GM18526 (cell line): Measurements from ENCODE around the gene ERBB4.

Experiments
- POLR2A ChIP-seq: IDR thresholded peaks from 3 replicates; pipeline ENCODE4 v1.6.1; 2011; ENCODE audit not compliant: insufficient read length; ENCODE audit errors: extremely low read depth

The ERBB4 gene

DNA sequence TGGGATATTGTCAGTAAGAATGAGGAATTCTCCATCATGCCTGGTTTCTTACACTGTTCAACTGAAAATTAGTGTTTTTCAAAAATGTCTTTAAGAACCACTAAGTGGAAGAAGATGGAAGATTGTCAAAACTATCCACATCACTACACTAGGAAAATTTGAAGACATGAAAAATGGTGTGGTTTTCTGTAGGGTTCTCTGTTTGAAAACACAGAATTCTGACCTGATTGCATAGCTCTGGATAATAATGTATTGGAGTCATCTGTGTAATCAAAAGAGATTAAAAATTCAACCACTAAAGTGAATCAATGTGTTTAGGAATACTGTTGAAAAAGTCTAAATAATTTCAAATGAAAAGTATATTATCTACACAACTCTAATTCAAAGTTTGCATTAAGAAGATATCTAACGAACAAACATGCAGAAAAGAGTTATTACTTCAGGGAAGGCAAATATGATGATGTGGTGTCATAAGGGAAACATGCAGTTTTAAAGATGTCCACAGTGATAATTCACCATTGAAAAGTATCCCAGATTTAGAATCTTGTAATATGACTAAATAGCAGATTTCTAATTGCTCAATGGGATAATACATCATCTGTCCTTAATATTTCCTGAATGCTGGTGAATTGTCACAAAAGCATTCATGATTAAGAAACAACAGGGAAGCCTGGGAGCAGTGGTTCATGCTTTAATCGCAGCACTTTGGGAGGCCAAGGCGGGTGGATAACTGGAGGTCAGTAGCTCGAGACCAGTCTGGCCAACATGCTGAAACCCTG lies 116.9 kb downstream of the ERBB4 start:
- TF ChIP-seq POLR2A, result no peak

DNA sequence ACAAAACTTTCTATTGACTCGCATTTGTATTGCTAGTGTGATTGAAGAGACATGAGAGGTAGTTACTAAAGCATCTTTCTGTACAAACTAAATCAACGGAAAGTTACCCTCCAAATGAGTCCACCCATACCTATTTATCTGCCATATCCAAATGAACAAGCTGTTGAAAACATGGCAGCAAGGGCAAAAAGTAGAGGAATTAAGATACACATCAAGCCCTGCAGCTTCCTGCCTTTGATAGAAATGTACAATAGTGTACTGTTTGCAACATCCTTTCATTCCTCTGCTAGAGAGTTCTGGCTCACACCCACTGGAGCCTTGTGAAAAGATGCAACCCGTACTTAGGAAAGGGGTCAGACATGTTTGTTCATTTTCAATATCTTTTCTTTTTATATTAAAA lies 122.5 kb downstream of the ERBB4 start:
- TF ChIP-seq POLR2A, result no peak

- TF ChIP-seq POLR2A, result no peak
Measured at GRCh38 chr2:212414767-212415211, 123.8 kb downstream of the ERBB4 start.

DNA sequence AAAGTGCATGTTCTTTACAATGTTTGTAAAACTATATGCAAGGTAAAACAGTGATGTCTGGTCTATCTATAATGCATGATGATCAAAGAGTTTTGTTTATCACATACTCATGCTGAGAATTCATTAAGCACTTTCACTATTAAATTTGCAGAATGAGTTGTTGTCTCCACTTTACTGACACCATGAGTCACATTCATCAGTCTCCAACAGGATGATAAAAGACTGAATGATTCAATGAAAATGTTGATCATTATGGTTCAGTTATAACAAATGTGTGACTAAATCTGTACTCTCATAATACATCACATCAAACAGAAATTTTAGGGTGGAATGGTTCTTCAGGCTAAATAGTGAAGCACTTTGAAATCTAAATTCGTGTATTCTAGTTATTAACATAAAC lies 129.0 kb downstream of the ERBB4 start:
- TF ChIP-seq POLR2A, result no peak

DNA sequence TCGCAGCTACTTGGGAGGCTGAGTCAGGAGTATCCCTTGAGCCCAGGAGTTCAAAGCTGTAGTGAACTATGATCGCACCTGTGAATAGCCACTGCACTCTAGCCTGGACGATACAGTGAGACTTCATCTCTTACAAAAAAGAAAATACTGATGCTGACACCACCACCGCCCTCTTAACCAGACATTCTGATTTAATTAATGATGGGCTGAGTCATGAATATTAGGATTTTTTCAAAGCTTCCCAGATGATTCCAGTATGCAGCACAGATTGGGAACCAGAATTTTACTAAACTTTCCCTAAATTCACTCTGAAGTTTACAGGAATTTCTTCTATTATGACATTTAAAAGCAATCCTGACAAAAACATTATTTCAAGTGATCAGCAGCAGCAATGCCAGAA lies 130.1 kb downstream of the ERBB4 start:
- TF ChIP-seq POLR2A, result no peak

DNA sequence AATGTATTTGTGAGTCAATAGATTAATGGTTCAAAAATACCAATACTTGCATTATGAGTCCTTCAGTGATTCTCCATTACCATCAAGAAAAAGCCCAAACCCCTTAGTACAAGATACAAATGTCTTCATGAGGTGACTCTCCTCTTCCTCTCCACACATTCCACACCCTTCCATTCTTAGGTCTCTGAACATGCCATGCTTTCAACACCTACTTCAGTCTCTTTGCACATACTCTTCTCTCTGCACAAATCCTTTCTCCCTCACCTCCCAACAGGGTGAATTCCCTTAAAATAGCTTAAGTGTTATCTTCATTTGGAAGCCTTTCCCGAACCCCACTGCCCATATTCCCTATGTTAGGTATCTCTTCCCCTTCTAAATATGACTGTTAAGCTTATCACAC lies 131.9 kb downstream of the ERBB4 start:
- TF ChIP-seq POLR2A, result no peak

DNA sequence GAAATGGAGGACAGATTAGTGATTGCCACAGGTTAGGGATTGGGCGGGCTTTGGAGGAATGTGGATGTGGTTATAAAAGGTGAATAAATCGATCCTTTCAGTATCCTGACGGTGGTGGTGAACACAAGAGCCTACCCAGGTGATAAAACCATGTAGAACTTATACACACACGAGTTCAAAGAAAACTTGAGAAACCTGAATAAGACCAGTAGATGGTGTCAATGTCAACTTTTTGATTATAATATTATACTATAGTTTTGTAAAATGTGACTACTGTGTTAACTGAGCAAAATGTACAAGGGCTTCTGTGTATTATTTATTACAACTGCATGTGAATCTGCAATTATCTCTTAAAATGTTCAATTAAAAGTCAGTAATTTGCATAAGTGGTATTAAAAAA lies 136.3 kb downstream of the ERBB4 start:
- no peak for TF ChIP-seq POLR2A

DNA sequence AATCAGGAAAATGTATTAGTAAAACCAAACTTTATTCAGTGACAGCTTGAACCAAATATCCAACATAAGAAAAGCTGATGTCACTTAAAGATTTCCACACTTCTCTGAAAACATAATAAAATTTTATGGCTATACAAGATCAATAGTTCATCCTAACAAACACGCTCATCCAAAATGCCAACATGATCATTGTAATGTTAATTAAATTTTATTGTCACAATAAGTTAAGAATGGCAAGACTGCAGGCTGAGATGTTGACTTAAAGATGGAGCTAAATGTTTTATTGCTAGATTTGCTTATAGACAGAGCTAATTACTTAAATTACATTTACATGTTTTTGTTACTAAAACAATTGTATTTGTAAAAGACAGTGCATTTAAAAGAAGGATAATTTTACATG lies 140.3 kb downstream of the ERBB4 start:
- TF ChIP-seq POLR2A, result no peak

DNA sequence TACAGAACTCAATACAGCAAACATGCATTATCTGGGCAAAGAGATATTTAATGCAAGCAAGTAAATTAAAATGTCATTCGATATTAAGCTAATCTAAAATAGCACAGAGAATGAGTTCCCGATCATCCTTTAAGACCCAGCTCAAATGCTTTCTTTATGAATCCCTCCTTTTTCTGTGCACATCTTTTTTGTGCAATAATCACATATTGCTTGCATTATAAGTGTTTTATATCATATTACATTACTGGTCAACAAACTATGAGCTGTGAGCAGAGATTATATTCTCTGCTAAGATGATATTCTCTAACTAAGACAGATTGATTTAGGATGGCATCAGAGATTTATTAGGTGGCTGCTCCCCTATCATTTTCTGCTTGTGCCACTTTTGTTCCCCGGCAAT lies 146.1 kb downstream of the ERBB4 start:
- no peak for TF ChIP-seq POLR2A

- no peak for TF ChIP-seq POLR2A
Measured at GRCh38 chr2:212392043-212392442, 146.6 kb downstream of the ERBB4 start.

GRCh38 chr2:212387146-212387545 lies 151.5 kb downstream of the ERBB4 start:
- no peak for TF ChIP-seq POLR2A

DNA sequence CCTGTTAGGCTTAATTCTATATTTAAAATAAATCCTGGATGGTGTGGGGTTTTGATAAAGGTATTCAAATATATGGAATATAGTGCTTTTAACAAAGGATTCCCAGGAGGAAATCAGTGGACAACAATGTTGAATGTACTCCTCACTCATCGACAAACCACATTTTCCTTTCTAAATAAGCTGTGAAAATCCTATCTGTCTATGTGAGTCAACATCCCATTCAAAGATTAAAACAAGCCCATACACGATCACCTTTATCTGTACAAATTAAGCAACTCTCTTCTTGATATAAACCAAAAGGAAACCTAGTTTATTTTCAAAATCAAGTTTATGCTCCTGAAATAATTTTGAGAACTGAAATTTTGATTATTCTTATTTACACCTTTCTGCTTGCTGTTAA lies 153.4 kb downstream of the ERBB4 start:
- no peak for TF ChIP-seq POLR2A

- TF ChIP-seq POLR2A, result no peak
Measured at GRCh38 chr2:212384027-212384426, 154.6 kb downstream of the ERBB4 start.

GRCh38 chr2:212381428-212382102 lies 157.0 kb downstream of the ERBB4 start:
- no peak for TF ChIP-seq POLR2A

GRCh38 chr2:212379103-212379502 lies 159.5 kb downstream of the ERBB4 start:
- no peak for TF ChIP-seq POLR2A

DNA sequence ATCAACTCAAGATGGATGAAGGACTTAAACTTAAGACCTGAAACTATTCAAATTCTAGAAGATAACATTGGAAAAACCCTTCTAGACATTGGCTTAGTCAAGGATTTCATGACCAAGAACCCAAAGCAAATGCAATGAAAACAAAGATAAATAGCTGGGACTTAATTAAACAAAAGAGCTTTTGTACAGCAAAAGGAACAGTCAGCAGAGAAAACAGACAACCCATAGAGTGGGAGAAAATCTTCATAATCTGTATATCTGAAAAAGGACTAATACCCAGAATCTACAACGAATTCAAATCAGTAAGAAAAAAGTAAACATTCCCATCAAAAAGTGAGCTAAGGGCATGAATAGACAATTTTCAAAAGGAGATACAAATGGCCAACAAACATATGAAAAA lies 171.2 kb downstream of the ERBB4 start:
- TF ChIP-seq POLR2A, result no peak
